WI38 (cell line): ENCODE data around the gene CARD11.

ENCODE experiments used
- H3K4me3 ChIP-seq: 2 replicates; pipeline ENCODE4 v1.5.1; 2011; ENCODE audit warnings: low read depth, mild to moderate bottlenecking, control low read depth, low read length
- CTCF ChIP-seq: IDR thresholded peaks from 2 replicates; pipeline ENCODE4 v1.5.1; 2012; ENCODE audit warnings: low read depth, mild to moderate bottlenecking, control low read depth, low read length

The CARD11 gene

GRCh38 chr7:2896131-2896530 lies 147.5 kb downstream of the CARD11 start:
- TF ChIP-seq CTCF, result no peak

GRCh38 chr7:2894118-2894940 lies 149.3 kb downstream of the CARD11 start:
- TF ChIP-seq CTCF, result no peak
- H3K4me3 ChIP-seq, result no peak overlapping the region

More at GRCh38 chr7:2896131-2896530, 147.5 kb downstream of the CARD11 start:
- no peak overlapping the region for H3K4me3 ChIP-seq

- TF ChIP-seq CTCF, result no peak
These were observed 150.2 kb downstream of the CARD11 start for GRCh38 chr7:2893411-2893861.

GRCh38 chr7:2892549-2892948 lies 151.1 kb downstream of the CARD11 start:
- H3K4me3 ChIP-seq, result no peak overlapping the region
- no peak for TF ChIP-seq CTCF

More at GRCh38 chr7:2893411-2893861, 150.2 kb downstream of the CARD11 start:
- H3K4me3 ChIP-seq, result no peak overlapping the region

GRCh38 chr7:2887816-2888215 lies 155.9 kb downstream of the CARD11 start:
- no peak overlapping the region for H3K4me3 ChIP-seq
- TF ChIP-seq CTCF, result no peak

- TF ChIP-seq CTCF, result peak; percentile 86
- no peak overlapping the region for H3K4me3 ChIP-seq
These were observed 156.8 kb downstream of the CARD11 start for GRCh38 chr7:2886900-2887299.

- no peak overlapping the region for H3K4me3 ChIP-seq
- no peak for TF ChIP-seq CTCF
These were observed 157.3 kb downstream of the CARD11 start for GRCh38 chr7:2886391-2886790.
